Bronchial epithelial cell (primary cell): ENCODE data around the gene DCC. TPM values are rescaled to one million over a fixed set of nuclear protein-coding genes. Genes with fewer than 3 reads are reported as not detected.

ENCODE experiments used
- DNase-seq: peaks from one replicate; pipeline ENCODE4 v3.0.0-alpha.2; 2010; ENCODE audit warnings: low read depth
- FAIRE-seq: peaks from 2 replicates; lab custom pipeline; 2011; peaks lifted over from hg19 to GRCh38; lab: Jason Lieb, UNC
- H3K27me3 ChIP-seq: 2 replicates; pipeline ENCODE4 v1.5.1; 2011; ENCODE audit warnings: low read length; ENCODE audit not compliant: control insufficient read depth, insufficient read depth
- H3K36me3 ChIP-seq: 2 replicates; pipeline ENCODE4 v1.5.1; 2011; ENCODE audit warnings: low read length; ENCODE audit not compliant: control insufficient read depth, insufficient read depth
- H3K4me3 ChIP-seq: 2 replicates; pipeline ENCODE4 v1.5.1; 2011; ENCODE audit warnings: mild to moderate bottlenecking, low read depth, low read length, control low read depth
- CTCF ChIP-seq: IDR thresholded peaks from 2 replicates; pipeline ENCODE4 v1.5.1; 2011; ENCODE audit warnings: mild to moderate bottlenecking, moderate library complexity, low read length, control low read depth, inconsistent platforms; ENCODE audit not compliant: insufficient read depth, severe bottlenecking
- total RNA-seq: library from RNA; depleted of rRNA; stranded (reverse); fragments of >200 nt; gene quantifications from 2 replicates; pipeline ENCODE4 v1.2.1, GENCODE V29; 2014

The DCC gene
- total RNA-seq, 1 donor from 2014 or later, result not detected

GRCh38 chr18:52537261-52537660 is 197.3 kb downstream of the DCC start:
- no peak overlapping the region for H3K4me3 ChIP-seq
- no peaks in the 10 kb centered on the region for H3K27me3 ChIP-seq
- FAIRE-seq (no peak), DNase-seq (no peak)
- H3K36me3 ChIP-seq, result no peaks in the 10 kb centered on the region
- TF ChIP-seq CTCF, result no peak

GRCh38 chr18:52541056-52541455 is 201.1 kb downstream of the DCC start:
- Histone ChIP-seq H3K27me3 (no peaks in the 10 kb centered on the region), H3K36me3 (no peaks in the 10 kb centered on the region), H3K4me3 (no peak overlapping the region)
- DNase-seq (no peak), FAIRE-seq (no peak)
- TF ChIP-seq CTCF, result no peak

GRCh38 chr18:52544086-52544485 is 204.1 kb downstream of the DCC start:
- no peak for TF ChIP-seq CTCF
- FAIRE-seq (no peak), DNase-seq (no peak)
- Histone ChIP-seq H3K36me3 (no peaks in the 10 kb centered on the region), H3K27me3 (no peaks in the 10 kb centered on the region), H3K4me3 (no peak overlapping the region)

- no peak for FAIRE-seq
- no peak for DNase-seq
- Histone ChIP-seq H3K36me3 (no peaks in the 10 kb centered on the region), H3K27me3 (no peaks in the 10 kb centered on the region), H3K4me3 (no peak overlapping the region)
- no peak for TF ChIP-seq CTCF
These were observed 206.8 kb downstream of the DCC start for GRCh38 chr18:52546686-52547346.

GRCh38 chr18:52553441-52553840 is 213.4 kb downstream of the DCC start:
- Histone ChIP-seq H3K27me3 (no peaks in the 10 kb centered on the region), H3K36me3 (no peaks in the 10 kb centered on the region), H3K4me3 (no peak overlapping the region)
- DNase-seq, result no peak
- no peak for FAIRE-seq
- TF ChIP-seq CTCF, result no peak

- no peak overlapping the region for H3K4me3 ChIP-seq
- no peak for DNase-seq
- no peak for FAIRE-seq
- no peaks in the 10 kb centered on the region for H3K36me3 ChIP-seq
- TF ChIP-seq CTCF, result no peak
- no peaks in the 10 kb centered on the region for H3K27me3 ChIP-seq
These were observed 214.2 kb downstream of the DCC start for GRCh38 chr18:52554180-52554579.
